ENCODE measurements around the gene COL2A1. TPM values are rescaled to one million over a fixed set of nuclear protein-coding genes. Genes with fewer than 3 reads are reported as not detected.
A peak's percentile ranks its signal among the peaks of the same experiment; 100 is the strongest.

COL2A1 gene
- total RNA-seq, 3 donors from 2014 or later, result 1.6 to 3.2 TPM; not detected in 1

- intact Hi-C loops (cut with DNase I; ENCODE audit: low total_unique reads), result no loop called here
- no peak overlapping the region for H3K4me3 ChIP-seq
- TF ChIP-seq CTCF (IDR thresholded peaks at IDR 0.05) (no peak), POLR2A (IDR thresholded peaks at IDR 0.05) (no peak), POLR2AphosphoS5 (IDR thresholded peaks at IDR 0.05) (no peak)
Observed at GRCh38 chr12:48034835-48035805, 30.8 kb upstream of the COL2A1 start.

GRCh38 chr12:48033451-48033850 is 29.2 kb upstream of the COL2A1 start:
- H3K4me1 ChIP-seq, result no peaks in the 10 kb centered on the region
- no peak overlapping the region for H3K4me3 ChIP-seq
- no peaks in the 10 kb centered on the region for H3K9me3 ChIP-seq
- H3K36me3 ChIP-seq, result no peaks in the 10 kb centered on the region
- TF ChIP-seq POLR2AphosphoS5 (IDR thresholded peaks at IDR 0.05), result no peak
- TF ChIP-seq POLR2A (IDR thresholded peaks at IDR 0.05), result no peak
- TF ChIP-seq CTCF (IDR thresholded peaks at IDR 0.05), result no peak
- no peaks in the 10 kb centered on the region for H3K27me3 ChIP-seq
- intact Hi-C loops (cut with DNase I; ENCODE audit: low total_unique reads), result no loop called here
- no peak for DNase-seq (ENCODE audit: low spot score in 2 of 2)
- no peak overlapping the region for H3K27ac ChIP-seq

More at GRCh38 chr12:48034835-48035805, 30.8 kb upstream of the COL2A1 start:
- no peaks in the 10 kb centered on the region for H3K27me3 ChIP-seq
- no peaks in the 10 kb centered on the region for H3K4me1 ChIP-seq
- H3K36me3 ChIP-seq, result no peaks in the 10 kb centered on the region
- no peak for DNase-seq (ENCODE audit: low spot score in 2 of 2)
- no peak overlapping the region for H3K27ac ChIP-seq
- H3K9me3 ChIP-seq, result no peaks in the 10 kb centered on the region

GRCh38 chr12:48032597-48032996 is 28.3 kb upstream of the COL2A1 start:
- Histone ChIP-seq H3K27ac (no peak overlapping the region), H3K4me1 (no peaks in the 10 kb centered on the region), H3K4me3 (no peak overlapping the region), H3K9me3 (no peaks in the 10 kb centered on the region), H3K36me3 (no peaks in the 10 kb centered on the region), H3K27me3 (no peaks in the 10 kb centered on the region)
- intact Hi-C loops (cut with DNase I; ENCODE audit: low total_unique reads), result no loop called here
- no peak for TF ChIP-seq POLR2A (IDR thresholded peaks at IDR 0.05)
- no peak for TF ChIP-seq CTCF (IDR thresholded peaks at IDR 0.05)
- TF ChIP-seq POLR2AphosphoS5 (IDR thresholded peaks at IDR 0.05), result no peak
- no peak for DNase-seq (ENCODE audit: low spot score in 2 of 2)

GRCh38 chr12:48031135-48031960 is 27.1 kb upstream of the COL2A1 start:
- no peaks in the 10 kb centered on the region for H3K9me3 ChIP-seq
- peak overlapping the region in 1 of 2 donors; percentile 32 for H3K27ac ChIP-seq
- H3K4me3 ChIP-seq, result no peak overlapping the region
- intact Hi-C loops (cut with DNase I; ENCODE audit: low total_unique reads), result no loop called here
- peak in 1 of 2 donors; percentile 36 for DNase-seq (ENCODE audit: low spot score in 2 of 2)
- H3K27me3 ChIP-seq, result no peaks in the 10 kb centered on the region
- no peaks in the 10 kb centered on the region for H3K4me1 ChIP-seq
- H3K36me3 ChIP-seq, result no peaks in the 10 kb centered on the region
- no peak for TF ChIP-seq POLR2AphosphoS5 (IDR thresholded peaks at IDR 0.05)

- DNase-seq (ENCODE audit: low spot score in 2 of 2), result no peak
- no peaks in the 10 kb centered on the region for H3K36me3 ChIP-seq
- no peak overlapping the region for H3K27ac ChIP-seq
- H3K4me1 ChIP-seq, result no peaks in the 10 kb centered on the region
- no peaks in the 10 kb centered on the region for H3K9me3 ChIP-seq
- no peak overlapping the region for H3K4me3 ChIP-seq
- TF ChIP-seq POLR2A (IDR thresholded peaks at IDR 0.05) (no peak), CTCF (IDR thresholded peaks at IDR 0.05) (no peak), POLR2AphosphoS5 (IDR thresholded peaks at IDR 0.05) (no peak)
- intact Hi-C loops (cut with DNase I; ENCODE audit: low total_unique reads), result no loop called here
- no peaks in the 10 kb centered on the region for H3K27me3 ChIP-seq
Observed at GRCh38 chr12:48030173-48030650, 25.9 kb upstream of the COL2A1 start.
